CD8-positive, alpha-beta memory T cell (primary cell): ENCODE data around the gene TXNL4B. TPM values are rescaled to one million over a fixed set of nuclear protein-coding genes. Genes with fewer than 3 reads are reported as not detected.
A peak's percentile ranks its signal among the peaks of the same experiment; 100 is the strongest.

Experiments
- CTCF ChIA-PET: fragments of 350-600 bp; sonication (Branson Sonifier 250); formaldehyde crosslinking; loops from one replicate; lab custom pipeline; 2021; ENCODE audit warnings: antibody characterized with exemption; lab: Charles Lee
- POLR2A ChIA-PET: fragments of 350-600 bp; sonication (Branson Sonifier 250); formaldehyde crosslinking; loops from one replicate; lab custom pipeline; 2021; ENCODE audit warnings: antibody characterized with exemption; lab: Charles Lee
- DNase-seq, 5 donors: peaks; one replicate each; pipeline versions ENCODE4 v3.0.0 to v3.0.0-alpha.2; 2020 to 2022; ENCODE audit warnings: mixed read lengths in 1 of 5
- H3K27ac ChIP-seq: one replicate; pipeline ENCODE4 v1.7.0; 2013; ENCODE audit warnings: low read depth, mild to moderate bottlenecking, low read length, moderate library complexity
- H3K27me3 ChIP-seq: 2 replicates; pipeline ENCODE4 v1.7.0; 2013; ENCODE audit warnings: low read length, mild to moderate bottlenecking; ENCODE audit not compliant: insufficient read depth, poor library complexity, severe bottlenecking
- H3K36me3 ChIP-seq: 2 replicates; pipeline ENCODE4 v1.7.0; 2013; ENCODE audit warnings: mild to moderate bottlenecking, low read length, moderate library complexity; ENCODE audit not compliant: insufficient read depth
- H3K4me1 ChIP-seq: 2 replicates; pipeline ENCODE4 v1.7.0; 2013; ENCODE audit warnings: mild to moderate bottlenecking, low read length, moderate library complexity; ENCODE audit not compliant: insufficient read depth
- H3K4me3 ChIP-seq: 2 replicates; pipeline ENCODE4 v1.7.0; 2013; ENCODE audit warnings: mild to moderate bottlenecking, low read length
- H3K9me3 ChIP-seq: 2 replicates; pipeline ENCODE4 v1.7.0; 2013; ENCODE audit warnings: mild to moderate bottlenecking, low read length
- H3K27ac Mint-ChIP-seq, 8 donors: one replicate each; pipeline ENCODE4 v1.8.0; 2020 to 2021; ENCODE audit warnings: mixed read lengths in 8 of 8, mild to moderate bottlenecking in 6 of 8, inconsistent platforms in 3 of 8, moderate library complexity in 3 of 8
- H3K27me3 Mint-ChIP-seq, 2 donors: one replicate each; pipeline ENCODE4 v1.8.0; 2020 to 2021; ENCODE audit warnings: mixed read lengths in 2 of 2, mild to moderate bottlenecking in 1 of 2, moderate library complexity in 1 of 2
- H3K36me3 Mint-ChIP-seq, 3 donors: one replicate each; pipeline ENCODE4 v1.8.0; 2020 to 2021; ENCODE audit warnings: mixed read lengths in 3 of 3, inconsistent platforms in 1 of 3, mild to moderate bottlenecking in 1 of 3
- H3K4me1 Mint-ChIP-seq, 3 donors: one replicate each; pipeline ENCODE4 v1.8.0; 2020 to 2021; ENCODE audit warnings: mixed read lengths in 3 of 3, inconsistent platforms in 1 of 3, mild to moderate bottlenecking in 1 of 3
- H3K4me3 Mint-ChIP-seq, 7 donors: one replicate each; pipeline ENCODE4 v1.8.0; 2020 to 2021; ENCODE audit warnings: mixed read lengths in 7 of 7, mild to moderate bottlenecking in 6 of 7, moderate library complexity in 4 of 7, inconsistent platforms in 2 of 7
- H3K9me3 Mint-ChIP-seq, 5 donors: one replicate each; pipeline ENCODE4 v1.8.0; 2020 to 2022; ENCODE audit warnings: mixed read lengths in 5 of 5, mild to moderate bottlenecking in 3 of 5, moderate library complexity in 2 of 5, inconsistent platforms in 1 of 5
- polyA plus RNA-seq: library from polyadenylated mRNA; unstranded; fragments of 300-500 nt; fragmentation: Illumina TruSeq; gene quantifications from one replicate; pipeline ENCODE4 v1.2.3, GENCODE V29; 2021
- total RNA-seq, 2 experiments: library from RNA; stranded (reverse); gene quantifications; one replicate each; pipeline ENCODE4 v1.2.3, GENCODE V29; 2021

TXNL4B gene
- total and polyA plus RNA-seq, 3 experiments from 2014 or later, result 14.0 to 38.7 (median 37.9) TPM

GRCh38 chr16:72110662-72111615, 17.5 kb upstream of the TXNL4B start:
- Histone ChIP-seq H3K4me3 (no peak overlapping the region), H3K9me3 (no peaks in the 10 kb centered on the region), H3K36me3 (peaks cover 54% of the 10 kb centered on the region), H3K27me3 (no peaks in the 10 kb centered on the region), H3K27ac (no peak overlapping the region), H3K4me1 (no peaks in the 10 kb centered on the region)
- ChIA-PET POLR2A (no interaction called here), CTCF (no interaction called here)
- peaks cover 8 to 77% (median 29%) of the 10 kb centered on the region in 3 donors for H3K36me3 Mint-ChIP-seq
- DNase-seq, result no peak
- H3K9me3 Mint-ChIP-seq, result no peaks in the 10 kb centered on the region
- H3K4me1 Mint-ChIP-seq, result no peaks in the 10 kb centered on the region
- H3K4me3 Mint-ChIP-seq, result no peak overlapping the region
- H3K27me3 Mint-ChIP-seq, result no peaks in the 10 kb centered on the region
- H3K27ac Mint-ChIP-seq, result no peak overlapping the region

- H3K36me3 ChIP-seq, result peaks cover 63% of the 10 kb centered on the region
- Mint-ChIP-seq H3K9me3 (no peaks in the 10 kb centered on the region), H3K4me3 (no peak overlapping the region), H3K36me3 (peaks cover 14 to 86% (median 35%) of the 10 kb centered on the region in 3 donors), H3K27ac (no peak overlapping the region), H3K27me3 (no peaks in the 10 kb centered on the region), H3K4me1 (no peaks in the 10 kb centered on the region)
- H3K4me3 ChIP-seq, result no peak overlapping the region
- ChIA-PET CTCF (no interaction called here), POLR2A (no interaction called here)
- H3K27me3 ChIP-seq, result no peaks in the 10 kb centered on the region
- DNase-seq, result no peak
- H3K27ac ChIP-seq, result no peak overlapping the region
- H3K4me1 ChIP-seq, result no peaks in the 10 kb centered on the region
- H3K9me3 ChIP-seq, result no peaks in the 10 kb centered on the region
These were observed 16.6 kb upstream of the TXNL4B start for GRCh38 chr16:72109966-72110530.

GRCh38 chr16:72109300-72109699, 15.9 kb upstream of the TXNL4B start:
- H3K36me3 Mint-ChIP-seq, result peaks cover 14 to 94% (median 36%) of the 10 kb centered on the region in 3 donors
- Histone ChIP-seq H3K36me3 (peaks cover 70% of the 10 kb centered on the region), H3K9me3 (no peaks in the 10 kb centered on the region), H3K4me1 (no peaks in the 10 kb centered on the region), H3K27me3 (no peaks in the 10 kb centered on the region), H3K4me3 (no peak overlapping the region), H3K27ac (no peak overlapping the region)
- no peak for DNase-seq
- H3K4me3 Mint-ChIP-seq, result no peak overlapping the region
- no peaks in the 10 kb centered on the region for H3K27me3 Mint-ChIP-seq
- H3K9me3 Mint-ChIP-seq, result no peaks in the 10 kb centered on the region
- H3K4me1 Mint-ChIP-seq, result no peaks in the 10 kb centered on the region
- CTCF ChIA-PET, result no interaction called here
- H3K27ac Mint-ChIP-seq, result no peak overlapping the region
- POLR2A ChIA-PET, result no interaction called here

- Histone ChIP-seq H3K9me3 (no peaks in the 10 kb centered on the region), H3K27me3 (no peaks in the 10 kb centered on the region), H3K27ac (no peak overlapping the region), H3K4me1 (no peaks in the 10 kb centered on the region), H3K4me3 (no peak overlapping the region), H3K36me3 (peaks cover 78% of the 10 kb centered on the region)
- H3K27ac Mint-ChIP-seq, result no peak overlapping the region
- no peaks in the 10 kb centered on the region for H3K4me1 Mint-ChIP-seq
- CTCF ChIA-PET, result no interaction called here
- no peaks in the 10 kb centered on the region for H3K9me3 Mint-ChIP-seq
- no peaks in the 10 kb centered on the region for H3K27me3 Mint-ChIP-seq
- H3K4me3 Mint-ChIP-seq, result no peak overlapping the region
- DNase-seq, result no peak
- POLR2A ChIA-PET, result no interaction called here
- H3K36me3 Mint-ChIP-seq, result peaks cover 11 to 100% (median 37%) of the 10 kb centered on the region in 3 donors
These were observed 15.1 kb upstream of the TXNL4B start for GRCh38 chr16:72108353-72109102.

- Histone ChIP-seq H3K27ac (no peak overlapping the region), H3K27me3 (no peaks in the 10 kb centered on the region), H3K4me1 (no peaks in the 10 kb centered on the region), H3K36me3 (peaks cover 89% of the 10 kb centered on the region), H3K9me3 (no peaks in the 10 kb centered on the region), H3K4me3 (no peak overlapping the region)
- H3K4me3 Mint-ChIP-seq, result no peak overlapping the region
- POLR2A ChIA-PET, result no interaction called here
- H3K4me1 Mint-ChIP-seq, result no peaks in the 10 kb centered on the region
- no peaks in the 10 kb centered on the region for H3K27me3 Mint-ChIP-seq
- H3K36me3 Mint-ChIP-seq, result peaks cover 14 to 100% (median 39%) of the 10 kb centered on the region in 3 donors
- H3K27ac Mint-ChIP-seq, result peak overlapping the region in 2 of 8 donors; percentile 23 to 77
- CTCF ChIA-PET, result no interaction called here
- no peak for DNase-seq
- H3K9me3 Mint-ChIP-seq, result no peaks in the 10 kb centered on the region
These were observed 14.0 kb upstream of the TXNL4B start for GRCh38 chr16:72107371-72107770.

- ChIA-PET CTCF (no interaction called here), POLR2A (no interaction called here)
- no peaks in the 10 kb centered on the region for H3K27me3 ChIP-seq
- no peak overlapping the region for H3K4me3 ChIP-seq
- Mint-ChIP-seq H3K36me3 (peaks cover 14 to 100% (median 33%) of the 10 kb centered on the region in 3 donors), H3K9me3 (no peaks in the 10 kb centered on the region), H3K4me3 (no peak overlapping the region), H3K27ac (peak overlapping the region in 1 of 8 donors; percentile 64), H3K4me1 (no peaks in the 10 kb centered on the region), H3K27me3 (no peaks in the 10 kb centered on the region)
- H3K27ac ChIP-seq, result no peak overlapping the region
- DNase-seq, result no peak
- no peaks in the 10 kb centered on the region for H3K4me1 ChIP-seq
- peaks cover 89% of the 10 kb centered on the region for H3K36me3 ChIP-seq
- no peaks in the 10 kb centered on the region for H3K9me3 ChIP-seq
These were observed 12.6 kb upstream of the TXNL4B start for GRCh38 chr16:72105978-72106377.

GRCh38 chr16:72104905-72105304, 11.5 kb upstream of the TXNL4B start:
- H3K27ac ChIP-seq, result no peak overlapping the region
- Mint-ChIP-seq H3K9me3 (no peaks in the 10 kb centered on the region), H3K36me3 (peaks cover 14 to 100% (median 26%) of the 10 kb centered on the region in 3 donors), H3K4me1 (no peaks in the 10 kb centered on the region), H3K4me3 (no peak overlapping the region), H3K27ac (no peak overlapping the region), H3K27me3 (no peaks in the 10 kb centered on the region)
- CTCF ChIA-PET, result no interaction called here
- no peak for DNase-seq
- H3K4me3 ChIP-seq, result no peak overlapping the region
- H3K27me3 ChIP-seq, result no peaks in the 10 kb centered on the region
- H3K9me3 ChIP-seq, result no peaks in the 10 kb centered on the region
- POLR2A ChIA-PET, result no interaction called here
- no peaks in the 10 kb centered on the region for H3K4me1 ChIP-seq
- H3K36me3 ChIP-seq, result peaks cover 89% of the 10 kb centered on the region

DNA sequence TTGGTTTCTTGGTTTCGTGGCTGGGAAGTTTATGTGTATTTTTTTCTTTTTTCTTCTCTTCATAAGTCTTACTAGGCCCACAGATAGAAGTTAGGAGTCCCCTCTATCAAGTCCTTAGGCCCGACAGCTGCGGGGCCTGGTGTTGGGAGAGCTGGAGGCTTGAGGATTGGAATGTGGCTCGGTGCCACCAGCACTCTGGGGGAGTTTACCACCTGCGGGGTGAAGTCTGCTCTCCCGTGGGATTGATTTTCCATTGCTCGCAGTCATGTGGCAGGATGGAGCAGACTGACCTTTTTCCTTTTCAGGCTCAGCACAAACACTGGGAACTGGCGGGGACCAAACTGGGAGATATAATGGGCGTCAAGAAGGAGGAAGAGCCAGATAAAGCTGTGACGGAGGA, 7.8 kb upstream of the TXNL4B start:
- ChIA-PET CTCF (no interaction called here), POLR2A (no interaction called here)
- peaks cover 7 to 20% (median 10%) of the 10 kb centered on the region in 3 donors for H3K4me1 Mint-ChIP-seq
- no peak overlapping the region for H3K27ac Mint-ChIP-seq
- no peak overlapping the region for H3K27ac ChIP-seq
- no peaks in the 10 kb centered on the region for H3K27me3 ChIP-seq
- no peak for DNase-seq
- H3K9me3 Mint-ChIP-seq, result no peaks in the 10 kb centered on the region
- H3K4me3 ChIP-seq, result no peak overlapping the region
- H3K27me3 Mint-ChIP-seq, result no peaks in the 10 kb centered on the region
- H3K4me3 Mint-ChIP-seq, result no peak overlapping the region
- no peaks in the 10 kb centered on the region for H3K9me3 ChIP-seq
- no peaks in the 10 kb centered on the region for H3K4me1 ChIP-seq
- peaks cover 13 to 100% (median 33%) of the 10 kb centered on the region in 3 donors for H3K36me3 Mint-ChIP-seq
- peaks cover 97% of the 10 kb centered on the region for H3K36me3 ChIP-seq
